Measurements from ENCODE around the gene CBFB.

Gene CBFB

DNA sequence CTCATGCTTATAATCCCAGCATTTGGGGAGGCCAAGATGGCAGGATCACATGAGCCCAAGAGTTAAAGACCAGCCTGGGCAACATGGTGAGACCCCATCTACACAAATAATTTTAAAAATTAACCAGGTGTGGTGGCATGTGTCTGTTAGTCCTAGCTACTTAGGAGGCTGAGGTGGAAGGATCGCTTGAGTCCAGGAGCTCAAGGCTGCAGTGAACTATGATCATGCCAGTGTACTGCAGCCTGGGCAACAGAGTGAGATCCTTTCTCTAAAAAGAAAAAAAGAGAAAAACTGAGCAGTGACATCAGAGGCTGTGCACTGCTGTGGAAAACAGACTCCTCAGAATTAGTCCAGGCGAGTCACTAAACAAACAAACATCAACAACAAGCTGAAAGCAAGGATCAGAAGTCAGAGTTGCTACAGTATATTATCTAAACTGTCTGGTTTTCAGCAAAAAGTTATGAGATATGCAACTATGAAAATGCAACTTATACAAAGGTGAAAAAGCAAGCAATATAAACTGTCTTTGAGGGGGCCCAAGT is 39.3 kb downstream of the CBFB start:
- peak overlapping the region; percentile 79 for H3K27ac Mint-ChIP-seq
- H3K36me3 Mint-ChIP-seq (ENCODE audit: low read depth) = peaks cover 49% of the 10 kb centered on the region
- TF ChIP-seq, protein P1, sequence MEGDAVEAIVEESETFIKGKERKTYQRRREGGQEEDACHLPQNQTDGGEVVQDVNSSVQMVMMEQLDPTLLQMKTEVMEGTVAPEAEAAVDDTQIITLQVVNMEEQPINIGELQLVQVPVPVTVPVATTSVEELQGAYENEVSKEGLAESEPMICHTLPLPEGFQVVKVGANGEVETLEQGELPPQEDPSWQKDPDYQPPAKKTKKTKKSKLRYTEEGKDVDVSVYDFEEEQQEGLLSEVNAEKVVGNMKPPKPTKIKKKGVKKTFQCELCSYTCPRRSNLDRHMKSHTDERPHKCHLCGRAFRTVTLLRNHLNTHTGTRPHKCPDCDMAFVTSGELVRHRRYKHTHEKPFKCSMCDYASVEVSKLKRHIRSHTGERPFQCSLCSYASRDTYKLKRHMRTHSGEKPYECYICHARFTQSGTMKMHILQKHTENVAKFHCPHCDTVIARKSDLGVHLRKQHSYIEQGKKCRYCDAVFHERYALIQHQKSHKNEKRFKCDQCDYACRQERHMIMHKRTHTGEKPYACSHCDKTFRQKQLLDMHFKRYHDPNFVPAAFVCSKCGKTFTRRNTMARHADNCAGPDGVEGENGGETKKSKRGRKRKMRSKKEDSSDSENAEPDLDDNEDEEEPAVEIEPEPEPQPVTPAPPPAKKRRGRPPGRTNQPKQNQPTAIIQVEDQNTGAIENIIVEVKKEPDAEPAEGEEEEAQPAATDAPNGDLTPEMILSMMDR (IDR thresholded peaks at IDR 0.05) = no peak
- no peak overlapping the region for H3K4me3 Mint-ChIP-seq
- H3K4me1 Mint-ChIP-seq = no peaks in the 10 kb centered on the region
- DNase-seq = no peak
- H3K27me3 Mint-ChIP-seq (ENCODE audit: low read depth, poor library complexity) = no peaks in the 10 kb centered on the region
- H3K9me3 Mint-ChIP-seq = no peaks in the 10 kb centered on the region

DNA sequence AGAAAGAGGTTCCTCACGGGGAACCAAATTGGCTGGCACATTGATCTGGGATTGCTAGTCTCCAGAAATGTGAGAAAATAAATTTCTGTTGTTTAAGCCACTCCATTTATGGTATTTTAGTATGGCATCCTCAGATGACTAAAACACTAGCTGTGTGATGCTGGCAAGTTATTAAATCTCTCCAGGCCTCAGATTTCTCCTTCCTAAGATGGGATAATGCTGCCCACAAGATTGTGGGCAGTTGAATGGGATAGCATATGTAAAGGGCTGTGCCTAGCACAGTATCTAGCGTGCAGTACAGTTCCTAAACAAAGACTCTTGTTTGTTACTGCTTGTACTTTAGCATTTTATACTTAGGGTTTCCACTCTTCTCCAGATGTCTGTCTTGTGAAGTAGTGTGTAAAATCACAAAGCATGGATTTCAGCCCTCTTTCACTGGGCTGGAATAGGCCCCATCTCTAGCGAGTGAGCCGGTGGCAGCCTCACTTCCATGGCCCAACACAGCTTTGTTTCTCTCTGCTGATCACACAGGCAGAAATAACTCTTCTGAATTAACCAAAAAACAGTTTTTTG is 42.6 kb downstream of the CBFB start:
- TF ChIP-seq, protein P1 (IDR thresholded peaks at IDR 0.05) = no peak
- Mint-ChIP-seq H3K36me3 (ENCODE audit: low read depth) (peaks cover 49% of the 10 kb centered on the region), H3K9me3 (no peaks in the 10 kb centered on the region), H3K4me3 (no peak overlapping the region), H3K4me1 (no peaks in the 10 kb centered on the region), H3K27ac (peak overlapping the region; percentile 90), H3K27me3 (ENCODE audit: low read depth, poor library complexity) (no peaks in the 10 kb centered on the region)
- DNase-seq = no peak

DNA sequence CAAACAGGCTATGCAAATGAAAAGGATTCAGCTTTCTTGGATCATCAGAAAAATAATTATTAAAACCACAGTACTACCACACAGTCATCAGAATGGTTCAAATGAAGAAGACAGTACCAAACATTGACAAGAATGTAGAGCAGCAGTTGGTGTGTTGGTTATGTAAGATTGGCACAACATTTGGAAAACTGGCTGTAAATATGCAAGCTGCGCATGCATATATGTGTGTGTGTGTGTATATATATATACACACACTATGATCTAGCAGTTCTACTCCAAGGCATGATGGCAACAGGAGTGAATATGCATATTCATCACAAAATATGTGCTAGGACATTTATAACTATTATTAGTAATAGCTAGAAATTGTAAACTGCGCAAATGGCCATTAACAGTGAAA is 46.4 kb downstream of the CBFB start:
- no peak overlapping the region for H3K27ac Mint-ChIP-seq
- H3K9me3 Mint-ChIP-seq = no peaks in the 10 kb centered on the region
- H3K36me3 Mint-ChIP-seq (ENCODE audit: low read depth) = peaks cover 30% of the 10 kb centered on the region
- DNase-seq = no peak
- no peaks in the 10 kb centered on the region for H3K27me3 Mint-ChIP-seq (ENCODE audit: low read depth, poor library complexity)
- no peak overlapping the region for H3K4me3 Mint-ChIP-seq
- no peaks in the 10 kb centered on the region for H3K4me1 Mint-ChIP-seq
- TF ChIP-seq, protein P1 (IDR thresholded peaks at IDR 0.05) = no peak

- H3K27me3 Mint-ChIP-seq (ENCODE audit: low read depth, poor library complexity) = no peaks in the 10 kb centered on the region
Measured at GRCh38 chr16:67077871-67078270, 48.9 kb downstream of the CBFB start.

GRCh38 chr16:67082100-67082499 is 53.2 kb downstream of the CBFB start:
- no peaks in the 10 kb centered on the region for H3K4me1 Mint-ChIP-seq
- no peaks in the 10 kb centered on the region for H3K27me3 Mint-ChIP-seq (ENCODE audit: low read depth, poor library complexity)
- peaks cover 31% of the 10 kb centered on the region for H3K36me3 Mint-ChIP-seq (ENCODE audit: low read depth)
- TF ChIP-seq, protein P1 (IDR thresholded peaks at IDR 0.05) = no peak
- no peak overlapping the region for H3K27ac Mint-ChIP-seq
- H3K4me3 Mint-ChIP-seq = no peak overlapping the region
- H3K9me3 Mint-ChIP-seq = no peaks in the 10 kb centered on the region
- DNase-seq = no peak

More at GRCh38 chr16:67077871-67078270, 48.9 kb downstream of the CBFB start:
- H3K4me3 Mint-ChIP-seq = no peak overlapping the region
- no peak for DNase-seq
- H3K9me3 Mint-ChIP-seq = no peaks in the 10 kb centered on the region
- no peaks in the 10 kb centered on the region for H3K4me1 Mint-ChIP-seq
- TF ChIP-seq, protein P1 (IDR thresholded peaks at IDR 0.05) = no peak
- peaks cover 25% of the 10 kb centered on the region for H3K36me3 Mint-ChIP-seq (ENCODE audit: low read depth)
- H3K27ac Mint-ChIP-seq = no peak overlapping the region

GRCh38 chr16:67082891-67083290 is 53.9 kb downstream of the CBFB start:
- H3K9me3 Mint-ChIP-seq = no peaks in the 10 kb centered on the region
- peaks cover 2% of the 10 kb centered on the region for H3K4me1 Mint-ChIP-seq
- DNase-seq = no peak
- no peak overlapping the region for H3K4me3 Mint-ChIP-seq
- H3K36me3 Mint-ChIP-seq (ENCODE audit: low read depth) = peaks cover 23% of the 10 kb centered on the region
- no peak overlapping the region for H3K27ac Mint-ChIP-seq
- no peaks in the 10 kb centered on the region for H3K27me3 Mint-ChIP-seq (ENCODE audit: low read depth, poor library complexity)
- TF ChIP-seq, protein P1 (IDR thresholded peaks at IDR 0.05) = no peak

Data from nephron progenitor cell (in vitro differentiated cells).